Heart right ventricle (tissue), 16 donors: Measurements from ENCODE around the gene SSNA1. TPM values are rescaled to one million over a fixed set of nuclear protein-coding genes. Genes with fewer than 3 reads are reported as not detected.

Source experiments
- ATAC-seq, 8 donors: fragments of 200-7000 bp; cut with Tn5 transposase; one replicate each; pipeline ENCODE4 v1.9.1; 2020; ENCODE audit warnings: mild to moderate bottlenecking in 8 of 8, moderate library complexity in 8 of 8, moderate number of reproducible peaks in 1 of 8
- DNase-seq, 2 donors: peaks; one replicate each; pipeline ENCODE4 v3.0.0-alpha.2; 2020
- H3K27ac ChIP-seq, 10 donors: fragments of 200-600 bp; sonication (generic) in 2 of 10; one replicate each; pipeline versions ENCODE4 v1.5.0 to v1.8.0; 2020 to 2022; ENCODE audit warnings: mild to moderate bottlenecking in 3 of 10
- H3K27me3 ChIP-seq, 7 donors: fragments of 200-600 bp; one replicate each; pipeline ENCODE4 v1.8.0; 2021 to 2022; ENCODE audit warnings: mild to moderate bottlenecking in 2 of 7
- H3K36me3 ChIP-seq, 9 donors: fragments of 200-600 bp; sonication (generic) in 1 of 9; one replicate each; pipeline versions ENCODE4 v1.5.0 to v1.8.0; 2020 to 2022; ENCODE audit warnings: mild to moderate bottlenecking in 2 of 9
- H3K4me1 ChIP-seq, 9 donors: fragments of 200-600 bp; sonication (generic) in 1 of 9; one replicate each; pipeline versions ENCODE4 v1.5.0 to v1.8.0; 2020 to 2022; ENCODE audit warnings: mild to moderate bottlenecking in 4 of 9
- H3K4me3 ChIP-seq, 10 donors: fragments of 200-600 bp; sonication (generic) in 2 of 10; one replicate each; pipeline versions ENCODE4 v1.5.0 to v1.8.0; 2020 to 2022; ENCODE audit warnings: mild to moderate bottlenecking in 7 of 10, moderate library complexity in 2 of 10
- H3K9me3 ChIP-seq, 11 donors: fragments of 200-600 bp in 10 of 11; sonication (generic) in 2 of 11; one replicate each; pipeline versions ENCODE4 v1.5.0 to v1.8.0; 2013 to 2022; ENCODE audit warnings: mild to moderate bottlenecking in 2 of 11, control low read depth in 1 of 11, moderate library complexity in 1 of 11
- WGBS, 2 donors: extraction: QIAGEN DNeasy Blood & Tissue Kit; methylation state at CpG; one replicate each; pipeline ENCODE4 v1.1.7; 2013; ENCODE audit warnings: inconsistent platforms in 1 of 2; 5-methylcytosine and 5-hydroxymethylcytosine counted together
- intact Hi-C, 10 donors: fragments of 100-400 bp; cut with DNase I; formaldehyde crosslinking; loops; one replicate each; pipeline versions ENCODE4 v1.11.1 to v1.14.2; 2022
- polyA plus RNA-seq, 2 donors: library from polyadenylated mRNA; stranded (reverse); fragments of 200-250 nt; gene quantifications; one replicate each; pipeline ENCODE4 v1.2.3, GENCODE V29; 2013
- total RNA-seq, 10 donors: library from RNA; stranded (reverse); fragmentation: NEBNext Ultra II Directional in 3 of 10; extraction: Animal tissue kit (Norgen Biotek cat#: 25700) in 3 of 10; gene quantifications; one replicate each; pipeline versions ENCODE4 v1.2.1 to v1.2.4, GENCODE V29; 2021 to 2023
- TF ChIP-seq, protein P1 (sequence below), 9 donors: fragments of 200-600 bp; sonication (generic) in 2 of 9; IDR thresholded peaks; one replicate each; pipeline versions ENCODE4 v1.5.0 to v1.8.0; 2021 to 2022; ENCODE audit warnings: antibody characterized with exemption in 9 of 9, mild to moderate bottlenecking in 5 of 9, moderate library complexity in 1 of 9
- donor health status: Arrhythmogenic right ventricular cardiomyopathy.
- donor health status: ischemic (EF 13 %, LVEDD 7.1; RV severe dilation, severe dysfunction).
- donor health status: healthy with polysubstance abuse.
- donor health status: DM: no; HTN: yes; CAD: no.
- donor health status: DM: no; HTN: no; CAD: no.
- donor health status: ischemic (EF 25% LVEDD 6.9; RV normal size, moderate dysfunction).
- donor health status: ischemic (EF 25% LVEDD 5.7; RV mildly dilated, moderate dysfunction).
- donor health status: healthy.
- donor health status: DM: yes; HTN: yes; CAD: no.
- donor health status: Ischemic cardiomyopathy.
- donor health status: ischemic (EF 35%, LVEDD 5.7; RV mildly dilated, moderate dysfunction).
- donor health status: nonischemic (EF 11% LVEDD 7.7; RV severe dilation, severe dysfunction).
- donor health status: DM: yes; HTN: yes; CAD: no.
- donor health status: PGD.
- donor health status: ischemic (EF 29% LVEDD 5.4; RV normal size, mild dysfunction).
- donor health status: nonischemic (EF 23%, LVEDD 6.1; RV moderate dilation, normal function).

SSNA1 gene
- total and polyA plus RNA-seq, 12 donors: 47.3 to 168 (median 57.6) TPM

DNA sequence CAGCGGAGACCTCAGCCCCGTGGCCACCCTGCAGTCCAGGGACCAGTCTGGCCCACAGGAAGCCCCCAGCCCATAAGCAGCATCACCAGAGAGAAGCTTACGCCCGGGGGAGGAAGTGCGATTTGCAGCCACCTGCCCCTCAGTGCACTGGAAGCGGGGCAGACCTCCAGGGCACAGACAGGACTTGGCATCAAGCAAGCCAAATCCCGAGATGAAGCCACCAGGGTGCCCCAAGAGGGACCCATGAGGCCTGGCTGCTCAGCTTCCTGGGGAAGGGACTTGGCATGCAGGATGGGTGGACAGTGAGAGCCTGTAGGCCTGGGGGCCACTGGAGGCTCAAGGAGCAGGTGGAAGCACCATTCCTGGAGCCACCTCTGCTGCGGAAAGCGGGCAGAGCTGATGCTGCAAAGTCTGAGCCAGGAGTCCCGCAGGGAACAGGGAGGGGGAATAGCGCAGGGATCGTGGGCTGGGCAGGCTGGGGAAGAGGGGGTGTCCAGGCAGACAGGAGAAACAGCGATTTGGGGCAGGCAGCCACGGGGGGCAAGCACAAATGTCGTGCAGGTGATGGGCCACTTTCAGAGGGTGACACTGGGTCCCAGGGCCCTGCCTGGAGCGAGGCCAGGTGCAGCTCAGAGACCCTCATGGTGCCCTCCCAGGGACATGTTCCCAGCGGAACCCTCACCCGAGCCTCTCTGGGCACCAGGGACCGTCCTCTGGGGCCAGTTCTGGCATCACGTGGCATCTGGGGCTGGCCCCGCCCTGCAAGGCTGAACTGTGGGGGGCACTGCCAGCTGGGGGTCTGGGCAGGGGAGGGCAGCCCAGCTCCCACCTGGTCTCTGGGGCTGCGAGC, 21.9 kb upstream of the SSNA1 start:
- WGBS, 2 donors: 65 to 69% methylated on average over 22 of the region's 22 CpGs

DNA sequence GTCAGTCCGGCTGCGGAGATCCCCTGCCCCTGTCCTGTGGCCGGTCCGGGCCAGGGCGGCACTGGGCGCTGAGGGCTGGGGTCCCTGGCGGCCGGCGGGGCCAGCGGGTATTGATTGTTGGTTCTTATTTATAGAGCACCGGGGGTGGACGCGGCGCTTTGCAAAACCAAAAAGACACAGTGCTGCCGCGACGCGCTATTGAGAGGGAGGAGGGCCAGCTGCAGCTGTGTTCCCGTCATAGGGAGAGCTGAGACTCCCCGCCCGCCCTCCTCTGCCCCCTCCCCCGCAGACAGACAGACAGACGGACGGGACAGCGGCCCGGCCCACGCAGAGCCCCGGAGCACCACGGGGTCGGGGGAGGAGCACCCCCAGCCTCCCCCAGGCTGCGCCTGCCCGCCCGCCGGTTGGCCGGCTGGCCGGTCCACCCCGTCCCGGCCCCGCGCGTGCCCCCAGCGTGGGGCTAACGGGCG, 21.2 kb upstream of the SSNA1 start:
- Histone ChIP-seq H3K4me3 (peak overlapping the region in 1 of 10 donors; percentile 35), H3K9me3 (no peaks in the 10 kb centered on the region), H3K27ac (no peak overlapping the region), H3K36me3 (no peaks in the 10 kb centered on the region), H3K4me1 (peaks cover 17 to 42% (median 32%) of the 10 kb centered on the region in 9 donors), H3K27me3 (peaks cover 63 to 99% (median 93%) of the 10 kb centered on the region in 7 donors)
- DNase-seq (no peak), ATAC-seq (no peak)
- TF ChIP-seq, protein P1, sequence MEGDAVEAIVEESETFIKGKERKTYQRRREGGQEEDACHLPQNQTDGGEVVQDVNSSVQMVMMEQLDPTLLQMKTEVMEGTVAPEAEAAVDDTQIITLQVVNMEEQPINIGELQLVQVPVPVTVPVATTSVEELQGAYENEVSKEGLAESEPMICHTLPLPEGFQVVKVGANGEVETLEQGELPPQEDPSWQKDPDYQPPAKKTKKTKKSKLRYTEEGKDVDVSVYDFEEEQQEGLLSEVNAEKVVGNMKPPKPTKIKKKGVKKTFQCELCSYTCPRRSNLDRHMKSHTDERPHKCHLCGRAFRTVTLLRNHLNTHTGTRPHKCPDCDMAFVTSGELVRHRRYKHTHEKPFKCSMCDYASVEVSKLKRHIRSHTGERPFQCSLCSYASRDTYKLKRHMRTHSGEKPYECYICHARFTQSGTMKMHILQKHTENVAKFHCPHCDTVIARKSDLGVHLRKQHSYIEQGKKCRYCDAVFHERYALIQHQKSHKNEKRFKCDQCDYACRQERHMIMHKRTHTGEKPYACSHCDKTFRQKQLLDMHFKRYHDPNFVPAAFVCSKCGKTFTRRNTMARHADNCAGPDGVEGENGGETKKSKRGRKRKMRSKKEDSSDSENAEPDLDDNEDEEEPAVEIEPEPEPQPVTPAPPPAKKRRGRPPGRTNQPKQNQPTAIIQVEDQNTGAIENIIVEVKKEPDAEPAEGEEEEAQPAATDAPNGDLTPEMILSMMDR (IDR thresholded peaks at IDR 0.05): no peak
- intact Hi-C loops: no loop called here
- 27% methylated on average over 33 to 44 of the region's 44 CpGs for WGBS, 2 donors

More for the DNA sequence above, 21.9 kb upstream of the SSNA1 start:
- no peak for DNase-seq
- intact Hi-C loops: no loop called here
- Histone ChIP-seq H3K4me3 (no peak overlapping the region), H3K36me3 (no peaks in the 10 kb centered on the region), H3K27ac (no peak overlapping the region), H3K4me1 (peaks cover 17 to 44% (median 39%) of the 10 kb centered on the region in 9 donors), H3K27me3 (peaks cover 70 to 99% (median 97%) of the 10 kb centered on the region in 7 donors), H3K9me3 (no peaks in the 10 kb centered on the region)
- TF ChIP-seq, protein P1 (IDR thresholded peaks at IDR 0.05): no peak
- ATAC-seq: no peak

DNA sequence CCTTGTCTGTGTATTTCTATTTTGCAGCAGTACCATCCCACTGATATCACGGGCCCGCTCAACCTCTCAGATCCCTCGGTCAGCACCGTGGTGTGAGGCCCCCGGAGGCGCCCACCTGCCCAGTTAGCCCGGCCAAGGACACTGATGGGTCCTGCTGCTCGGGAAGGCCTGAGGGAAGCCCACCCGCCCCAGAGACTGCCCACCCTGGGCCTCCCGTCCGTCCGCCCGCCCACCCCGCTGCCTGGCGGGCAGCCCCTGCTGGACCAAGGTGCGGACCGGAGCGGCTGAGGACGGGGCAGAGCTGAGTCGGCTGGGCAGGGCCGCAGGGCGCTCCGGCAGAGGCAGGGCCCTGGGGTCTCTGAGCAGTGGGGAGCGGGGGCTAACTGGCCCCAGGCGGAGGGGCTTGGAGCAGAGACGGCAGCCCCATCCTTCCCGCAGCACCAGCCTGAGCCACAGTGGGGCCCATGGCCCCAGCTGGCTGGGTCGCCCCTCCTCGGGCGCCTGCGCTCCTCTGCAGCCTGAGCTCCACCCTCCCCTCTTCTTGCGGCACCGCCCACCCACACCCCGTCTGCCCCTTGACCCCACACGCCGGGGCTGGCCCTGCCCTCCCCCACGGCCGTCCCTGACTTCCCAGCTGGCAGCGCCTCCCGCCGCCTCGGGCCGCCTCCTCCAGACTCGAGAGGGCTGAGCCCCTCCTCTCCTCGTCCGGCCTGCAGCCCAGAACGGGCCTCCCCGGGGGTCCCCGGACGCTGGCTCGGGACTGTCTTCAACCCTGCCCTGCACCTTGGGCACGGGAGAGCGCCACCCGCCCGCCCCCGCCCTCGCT, 20.5 kb upstream of the SSNA1 start:
- DNase-seq (no peak), ATAC-seq (peak in 3 of 8 donors; percentile 4 to 21 (median 11))
- TF ChIP-seq, protein P1 (IDR thresholded peaks at IDR 0.05): no peak
- H3K27ac ChIP-seq: no peak overlapping the region
- intact Hi-C loops: no loop called here
- 4 to 6% methylated on average over 55 to 57 of the region's 57 CpGs for WGBS, 2 donors
- peaks cover 60 to 99% (median 87%) of the 10 kb centered on the region in 7 donors for H3K27me3 ChIP-seq
- no peaks in the 10 kb centered on the region for H3K36me3 ChIP-seq
- no peaks in the 10 kb centered on the region for H3K9me3 ChIP-seq
- peak overlapping the region in 9 of 10 donors; percentile 32 to 52 (median 41) for H3K4me3 ChIP-seq
- H3K4me1 ChIP-seq: peaks cover 13 to 35% (median 26%) of the 10 kb centered on the region in 9 donors

DNA sequence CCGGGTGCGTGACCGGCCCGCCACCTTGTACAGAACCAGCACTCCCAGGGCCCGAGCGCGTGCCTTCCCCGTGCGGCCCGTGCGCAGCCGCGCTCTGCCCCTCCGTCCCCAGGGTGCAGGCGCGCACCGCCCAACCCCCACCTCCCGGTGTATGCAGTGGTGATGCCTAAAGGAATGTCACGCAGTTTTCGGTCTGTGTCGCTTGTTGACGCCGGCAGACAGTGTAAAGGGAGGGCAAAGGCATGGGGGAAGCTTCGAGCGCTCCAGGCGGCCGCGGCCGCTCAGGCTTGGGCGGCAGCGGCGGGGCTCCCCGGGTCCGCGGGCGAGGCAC, 19.9 kb upstream of the SSNA1 start:
- DNase-seq (no peak), ATAC-seq (peak in 1 of 8 donors; percentile 6)
- Histone ChIP-seq H3K9me3 (no peaks in the 10 kb centered on the region), H3K36me3 (no peaks in the 10 kb centered on the region), H3K27me3 (peaks cover 56 to 99% (median 81%) of the 10 kb centered on the region in 7 donors), H3K27ac (no peak overlapping the region), H3K4me1 (peaks cover 13 to 29% (median 21%) of the 10 kb centered on the region in 9 donors), H3K4me3 (peak overlapping the region in 9 of 10 donors; percentile 32 to 52 (median 41))
- intact Hi-C loops: no loop called here
- 0 to 1% methylated on average over 36 of the region's 36 CpGs for WGBS, 2 donors
- TF ChIP-seq, protein P1 (IDR thresholded peaks at IDR 0.05): no peak
